Fibroblast of lung (primary cell): ENCODE measurements around the gene DGAT2. TPM values are rescaled to one million over a fixed set of nuclear protein-coding genes. Genes with fewer than 3 reads are reported as not detected.

Source experiments
- DNase-seq, 2 donors: peaks; one replicate each; pipeline versions ENCODE4 v3.0.0 to v3.0.0-alpha.2; 2010; ENCODE audit warnings: low read depth in 2 of 2
- H2AFZ ChIP-seq: 2 replicates; pipeline ENCODE4 v1.5.1; 2012; ENCODE audit warnings: low read length, control low read depth, inconsistent platforms
- H3K27ac ChIP-seq: 2 replicates; pipeline ENCODE4 v1.5.1; 2011; ENCODE audit warnings: low read length, control low read depth; ENCODE audit not compliant: insufficient read depth
- H3K27me3 ChIP-seq: 2 replicates; pipeline ENCODE4 v1.5.1; 2011; ENCODE audit warnings: mild to moderate bottlenecking, low read length; ENCODE audit not compliant: control insufficient read depth, insufficient read depth
- H3K36me3 ChIP-seq: 2 replicates; pipeline ENCODE4 v1.5.1; 2011; ENCODE audit warnings: low read length; ENCODE audit not compliant: control insufficient read depth, insufficient read depth
- H3K4me1 ChIP-seq: 2 replicates; pipeline ENCODE4 v1.5.1; 2011; ENCODE audit warnings: low read length; ENCODE audit not compliant: control insufficient read depth, insufficient read depth; ENCODE audit errors: extremely low read depth
- H3K4me2 ChIP-seq: 2 replicates; pipeline ENCODE4 v1.5.1; 2011; ENCODE audit warnings: low read length, control low read depth; ENCODE audit not compliant: insufficient read depth; ENCODE audit errors: extremely low read depth
- H3K4me3 ChIP-seq, 4 experiments: fragments of 200-600 bp in 1 of 4; sonication (generic) in 1 of 4; replicated peaks in 1 of 4; 2 replicates each; pipeline ENCODE4 v1.5.1; 2011 to 2016; ENCODE audit warnings: low read length in 4 of 4, low read depth in 3 of 4, mild to moderate bottlenecking in 3 of 4, control low read depth in 2 of 4, inconsistent platforms in 1 of 4, mixed read lengths in 1 of 4; ENCODE audit not compliant: insufficient read depth in 1 of 4; ENCODE audit errors: control extremely low read depth in 1 of 4
- H3K79me2 ChIP-seq: 2 replicates; pipeline ENCODE4 v1.5.1; 2012; ENCODE audit warnings: mild to moderate bottlenecking, low read length, inconsistent platforms; ENCODE audit not compliant: control insufficient read depth, insufficient read depth
- H3K9ac ChIP-seq: 2 replicates; pipeline ENCODE4 v1.5.1; 2011; ENCODE audit warnings: mild to moderate bottlenecking, low read length, control low read depth; ENCODE audit not compliant: insufficient read depth
- H3K9me3 ChIP-seq: 2 replicates; pipeline ENCODE4 v1.5.1; 2012; ENCODE audit warnings: low read depth, low read length; ENCODE audit not compliant: control insufficient read depth, insufficient read depth
- H4K20me1 ChIP-seq: 2 replicates; pipeline ENCODE4 v1.5.1; 2011; ENCODE audit warnings: low read length; ENCODE audit not compliant: control insufficient read depth, insufficient read depth; ENCODE audit errors: extremely low read depth
- CTCF ChIP-seq, 2 donors: IDR thresholded peaks in 1 of 2; conservative IDR thresholded peaks in 1 of 2; 1 replicate in 1 of 2; 2 replicates in 1 of 2; pipeline ENCODE4 v1.5.1; 2011 to 2012; ENCODE audit warnings: low read length in 2 of 2, control low read depth in 1 of 2, inconsistent platforms in 1 of 2, low read depth in 1 of 2, mild to moderate bottlenecking in 1 of 2
- EZH2 ChIP-seq: IDR thresholded peaks from 2 replicates; pipeline ENCODE4 v1.5.1; 2012; ENCODE audit warnings: low read length, control low read depth, mild to moderate bottlenecking; ENCODE audit errors: missing control alignments
- polyA plus RNA-seq, 2 donors: library from polyadenylated mRNA; depleted of rRNA in 1 of 2; stranded (reverse) in 1 of 2; unstranded in 1 of 2; fragments of >200 nt; gene quantifications; 2 replicates each; pipeline ENCODE4 v1.2.1, GENCODE V29; 2011 to 2012; ENCODE audit warnings: missing spikeins in 1 of 2
- total RNA-seq: library from RNA; depleted of rRNA; stranded (reverse); fragments of >200 nt; gene quantifications from 2 replicates; pipeline ENCODE4 v1.2.1, GENCODE V29; 2014

Gene DGAT2
- total and polyA plus RNA-seq, 2 donors (not counting 1 experiment from before 2014, with no cell fraction given), result 0.32 to 1.3 TPM

- no peaks in the 10 kb centered on the region for H4K20me1 ChIP-seq
- H3K79me2 ChIP-seq, result no peaks in the 10 kb centered on the region
- no peak overlapping the region for H3K9ac ChIP-seq
- H3K27ac ChIP-seq, result no peak overlapping the region
- no peak for TF ChIP-seq EZH2
- no peak for TF ChIP-seq CTCF (conservative IDR thresholded peaks at IDR 0.05 in 1 of 2, IDR thresholded peaks at IDR 0.05 in 1 of 2; ENCODE audit: low read depth in 1 of 2, low read length in 2 of 2)
- H3K4me3 ChIP-seq, result no peak overlapping the region
- H3K27me3 ChIP-seq, result no peaks in the 10 kb centered on the region
- no peak overlapping the region for H3K4me2 ChIP-seq
- no peaks in the 10 kb centered on the region for H3K9me3 ChIP-seq
- DNase-seq, result no peak
- no peaks in the 10 kb centered on the region for H3K4me1 ChIP-seq
- no peaks in the 10 kb centered on the region for H3K36me3 ChIP-seq
- H2AFZ ChIP-seq, result no peak overlapping the region
These were observed 32.3 kb downstream of the DGAT2 start for GRCh38 chr11:75800728-75801361.

DNA sequence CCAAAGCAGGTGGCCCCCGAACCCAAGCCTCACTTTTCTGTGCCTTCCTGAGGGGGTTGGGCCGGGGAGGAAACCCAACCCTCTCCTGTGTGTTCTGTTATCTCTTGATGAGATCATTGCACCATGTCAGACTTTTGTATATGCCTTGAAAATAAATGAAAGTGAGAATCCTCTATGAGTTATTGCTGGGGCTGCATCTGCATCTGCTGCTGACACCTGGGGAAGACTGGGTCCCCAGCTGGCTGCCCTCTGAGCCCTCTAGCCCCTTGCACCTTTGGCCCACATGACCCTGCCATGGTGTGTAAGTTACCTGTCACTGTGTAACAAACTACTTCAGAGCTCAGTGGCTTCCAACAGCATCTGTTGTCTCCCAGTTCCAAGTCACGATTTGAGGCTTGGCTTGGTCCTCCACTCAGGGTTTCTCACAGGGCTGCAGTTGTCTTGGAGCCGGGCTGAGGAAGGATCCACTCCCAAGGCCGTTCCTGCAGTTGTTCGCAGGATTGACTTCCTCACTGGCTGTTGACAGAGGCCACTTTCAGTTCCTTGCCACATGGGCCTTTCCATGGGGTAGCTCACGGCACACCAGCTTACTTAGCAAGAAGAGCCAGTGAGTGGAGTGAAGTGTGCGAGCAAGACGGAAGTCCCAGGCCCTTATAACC is 32.9 kb downstream of the DGAT2 start:
- Histone ChIP-seq H3K9me3 (no peaks in the 10 kb centered on the region), H3K4me3 (no peak overlapping the region), H3K27me3 (no peaks in the 10 kb centered on the region), H3K36me3 (no peaks in the 10 kb centered on the region), H3K27ac (no peak overlapping the region), H3K9ac (no peak overlapping the region), H4K20me1 (no peaks in the 10 kb centered on the region), H3K4me1 (no peaks in the 10 kb centered on the region), H2AFZ (no peak overlapping the region), H3K4me2 (no peak overlapping the region), H3K79me2 (no peaks in the 10 kb centered on the region)
- TF ChIP-seq EZH2, result no peak
- TF ChIP-seq CTCF (conservative IDR thresholded peaks at IDR 0.05 in 1 of 2, IDR thresholded peaks at IDR 0.05 in 1 of 2; ENCODE audit: low read depth in 1 of 2, low read length in 2 of 2), result no peak
- DNase-seq, result no peak

DNA sequence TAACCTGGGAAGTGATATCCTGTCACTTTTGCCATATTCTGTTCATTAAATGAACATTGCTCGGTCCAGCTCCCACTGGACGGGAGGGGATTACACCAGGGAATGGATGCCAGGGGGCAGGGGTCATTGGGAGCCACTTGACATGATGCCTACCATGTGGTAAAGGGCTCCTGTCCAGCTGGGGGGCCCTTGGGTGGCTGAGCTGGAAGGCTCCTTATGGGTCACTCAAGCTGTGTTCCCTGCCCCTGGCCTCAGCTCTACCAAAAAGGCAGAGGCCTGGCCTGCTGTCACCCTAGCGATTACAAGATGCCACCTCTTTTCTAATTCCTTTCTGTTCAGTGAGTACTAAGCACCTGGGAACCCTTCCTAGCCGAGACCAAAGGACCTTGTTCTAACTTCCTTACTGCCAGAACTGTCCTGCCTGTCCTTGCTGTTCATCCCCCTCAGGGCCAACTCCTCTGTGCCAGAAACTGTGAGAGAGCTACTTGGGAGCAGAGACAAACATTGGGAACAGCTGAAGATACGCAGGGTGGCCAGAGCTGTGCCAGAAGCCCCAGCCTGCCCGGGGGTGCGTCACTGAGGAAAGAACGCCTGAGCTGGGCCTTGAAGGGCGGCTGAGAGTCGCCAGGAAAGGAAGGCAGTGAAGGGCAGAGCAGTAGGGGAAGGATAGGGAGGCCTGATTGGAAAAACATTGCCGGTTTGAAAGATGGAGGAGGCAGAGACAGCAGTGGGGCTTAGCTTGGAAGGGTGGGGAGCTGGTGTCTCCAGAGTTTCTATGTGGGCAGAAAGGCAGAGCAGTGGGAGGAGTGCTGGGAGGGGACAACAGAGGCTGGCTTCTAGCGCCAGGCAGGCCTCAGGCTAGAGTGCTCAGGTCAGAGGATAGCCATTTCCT is 33.7 kb downstream of the DGAT2 start:
- no peak overlapping the region for H3K27ac ChIP-seq
- no peaks in the 10 kb centered on the region for H3K9me3 ChIP-seq
- TF ChIP-seq EZH2 (no peak), CTCF (conservative IDR thresholded peaks at IDR 0.05 in 1 of 2, IDR thresholded peaks at IDR 0.05 in 1 of 2; ENCODE audit: low read depth in 1 of 2, low read length in 2 of 2) (no peak)

More for the DNA sequence above, 33.7 kb downstream of the DGAT2 start:
- Histone ChIP-seq H2AFZ (no peak overlapping the region), H3K4me1 (no peaks in the 10 kb centered on the region), H3K27me3 (no peaks in the 10 kb centered on the region), H3K4me2 (no peak overlapping the region), H3K9ac (no peak overlapping the region), H3K4me3 (no peak overlapping the region), H3K79me2 (no peaks in the 10 kb centered on the region), H3K36me3 (no peaks in the 10 kb centered on the region), H4K20me1 (no peaks in the 10 kb centered on the region)
- no peak for DNase-seq
